Fibroblast of the aortic adventitia (primary cell): ENCODE data around the gene C3orf18. TPM values are rescaled to one million over a fixed set of nuclear protein-coding genes. Genes with fewer than 3 reads are reported as not detected.

Source experiments
- DNase-seq: peaks from one replicate; pipeline ENCODE4 v3.0.0-alpha.2; 2010; ENCODE audit warnings: low read depth
- H3K4me3 ChIP-seq: 2 replicates; pipeline ENCODE4 v1.5.1; 2011; ENCODE audit warnings: low read depth, mild to moderate bottlenecking, control low read depth, low read length, moderate library complexity
- total RNA-seq: library from RNA; depleted of rRNA; stranded (reverse); fragments of >200 nt; gene quantifications from 2 replicates; pipeline ENCODE4 v1.2.3, GENCODE V29; 2012; ENCODE audit warnings: low replicate concordance
- TF ChIP-seq, protein P1 (sequence below): IDR thresholded peaks from 2 replicates; pipeline ENCODE4 v1.5.1; 2011; ENCODE audit warnings: mild to moderate bottlenecking, low read length, control low read depth, inconsistent platforms; ENCODE audit not compliant: insufficient read depth

C3orf18 gene
- total RNA-seq, 1 donor: 13.3 TPM

GRCh38 chr3:50602595-50603191 is 35.1 kb upstream of the C3orf18 start:
- no peak overlapping the region for H3K4me3 ChIP-seq
- no peak for DNase-seq
- TF ChIP-seq, protein P1, sequence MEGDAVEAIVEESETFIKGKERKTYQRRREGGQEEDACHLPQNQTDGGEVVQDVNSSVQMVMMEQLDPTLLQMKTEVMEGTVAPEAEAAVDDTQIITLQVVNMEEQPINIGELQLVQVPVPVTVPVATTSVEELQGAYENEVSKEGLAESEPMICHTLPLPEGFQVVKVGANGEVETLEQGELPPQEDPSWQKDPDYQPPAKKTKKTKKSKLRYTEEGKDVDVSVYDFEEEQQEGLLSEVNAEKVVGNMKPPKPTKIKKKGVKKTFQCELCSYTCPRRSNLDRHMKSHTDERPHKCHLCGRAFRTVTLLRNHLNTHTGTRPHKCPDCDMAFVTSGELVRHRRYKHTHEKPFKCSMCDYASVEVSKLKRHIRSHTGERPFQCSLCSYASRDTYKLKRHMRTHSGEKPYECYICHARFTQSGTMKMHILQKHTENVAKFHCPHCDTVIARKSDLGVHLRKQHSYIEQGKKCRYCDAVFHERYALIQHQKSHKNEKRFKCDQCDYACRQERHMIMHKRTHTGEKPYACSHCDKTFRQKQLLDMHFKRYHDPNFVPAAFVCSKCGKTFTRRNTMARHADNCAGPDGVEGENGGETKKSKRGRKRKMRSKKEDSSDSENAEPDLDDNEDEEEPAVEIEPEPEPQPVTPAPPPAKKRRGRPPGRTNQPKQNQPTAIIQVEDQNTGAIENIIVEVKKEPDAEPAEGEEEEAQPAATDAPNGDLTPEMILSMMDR: no peak

DNA sequence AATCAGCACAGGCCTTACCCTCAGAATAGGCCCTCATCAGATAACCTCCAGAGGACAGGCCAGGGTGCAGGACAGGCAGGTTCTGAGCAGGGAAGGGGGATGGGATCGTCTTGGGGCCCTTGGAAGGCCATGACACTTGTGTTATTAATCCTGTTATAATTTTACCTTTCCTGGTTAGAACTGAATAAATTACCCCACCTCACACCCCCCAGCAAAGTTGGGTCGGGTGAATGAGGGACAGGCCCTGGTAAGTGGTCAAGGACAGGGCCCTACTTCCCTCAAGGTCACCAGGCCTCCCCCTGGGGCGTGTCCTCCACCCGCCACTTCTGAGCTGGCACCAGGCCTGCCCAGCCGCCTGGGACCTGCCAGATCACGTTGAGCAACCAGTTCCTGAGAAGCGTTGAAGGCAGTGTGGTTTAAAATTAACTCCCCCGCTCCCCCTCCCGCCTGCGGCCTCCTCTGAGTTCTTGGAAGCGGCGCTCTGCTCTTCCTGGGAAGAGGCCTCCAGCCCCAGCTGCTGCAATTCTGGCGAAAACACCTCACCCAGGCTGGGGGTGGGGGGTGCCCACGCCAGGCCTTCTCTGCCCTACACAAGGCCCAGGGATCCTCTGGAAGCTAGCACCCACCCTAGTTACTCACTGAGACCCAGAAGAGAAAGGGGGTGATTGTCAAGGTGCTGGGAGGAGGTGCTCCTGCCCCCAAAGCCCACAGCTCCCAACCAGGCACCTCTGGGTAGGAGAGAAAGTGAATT is 33.5 kb upstream of the C3orf18 start:
- DNase-seq: peak; percentile 97
- TF ChIP-seq, protein P1: no peak
- peak overlapping the region; percentile 7 for H3K4me3 ChIP-seq

DNA sequence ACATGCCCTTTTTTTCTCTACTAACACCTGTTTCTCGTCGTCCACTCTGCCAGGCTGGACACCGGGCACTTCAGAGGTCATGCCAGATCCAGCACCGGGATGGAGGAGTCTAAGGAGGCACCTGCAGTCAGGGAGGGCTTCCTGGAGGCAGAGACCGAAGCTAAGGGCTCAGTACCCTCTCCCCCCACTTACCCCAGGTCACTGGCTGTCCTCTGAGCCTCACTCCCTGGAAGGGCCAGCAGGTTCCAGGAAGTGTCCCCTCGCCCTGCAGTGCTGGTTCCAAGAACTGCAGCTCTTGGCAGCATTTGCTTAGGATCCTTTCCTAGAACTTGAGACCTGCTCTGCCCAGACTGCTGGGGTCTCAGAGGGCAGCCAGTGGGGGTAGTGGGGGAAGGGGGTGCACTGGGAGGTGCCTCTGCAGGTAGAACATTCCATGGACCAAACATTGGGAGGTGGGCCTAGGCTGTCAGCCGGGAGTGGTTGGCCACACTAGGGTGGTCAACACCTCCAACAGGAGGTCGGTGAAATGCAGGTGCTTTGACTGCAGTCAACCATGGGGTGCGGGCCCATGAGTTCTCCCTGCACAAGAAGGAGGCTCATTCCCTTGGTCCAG is 32.7 kb upstream of the C3orf18 start:
- no peak overlapping the region for H3K4me3 ChIP-seq
- TF ChIP-seq, protein P1: no peak
- no peak for DNase-seq

DNA sequence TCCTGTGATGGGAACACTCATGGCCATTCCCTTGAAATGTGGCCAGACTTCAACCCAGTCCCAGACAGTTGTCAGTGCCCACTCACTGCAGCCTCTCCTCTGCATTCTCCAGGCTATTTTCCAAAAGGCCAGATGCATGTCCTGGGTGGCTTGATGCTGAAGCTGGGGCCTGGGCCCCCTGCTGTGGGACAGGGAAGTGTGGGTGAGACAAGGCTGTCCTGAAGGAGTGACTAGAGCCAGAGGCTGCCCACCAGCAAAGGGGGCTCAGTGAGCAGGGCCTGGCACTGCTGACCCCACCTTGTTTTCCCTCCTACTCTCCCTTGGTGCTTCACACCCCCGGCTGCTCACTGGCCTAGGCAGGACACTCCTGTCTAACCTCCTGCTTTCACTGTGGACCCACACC is 32.2 kb upstream of the C3orf18 start:
- no peak overlapping the region for H3K4me3 ChIP-seq
- no peak for DNase-seq
- TF ChIP-seq, protein P1: no peak

GRCh38 chr3:50599115-50599715 is 31.7 kb upstream of the C3orf18 start:
- DNase-seq: no peak
- H3K4me3 ChIP-seq: no peak overlapping the region
- TF ChIP-seq, protein P1: no peak

DNA sequence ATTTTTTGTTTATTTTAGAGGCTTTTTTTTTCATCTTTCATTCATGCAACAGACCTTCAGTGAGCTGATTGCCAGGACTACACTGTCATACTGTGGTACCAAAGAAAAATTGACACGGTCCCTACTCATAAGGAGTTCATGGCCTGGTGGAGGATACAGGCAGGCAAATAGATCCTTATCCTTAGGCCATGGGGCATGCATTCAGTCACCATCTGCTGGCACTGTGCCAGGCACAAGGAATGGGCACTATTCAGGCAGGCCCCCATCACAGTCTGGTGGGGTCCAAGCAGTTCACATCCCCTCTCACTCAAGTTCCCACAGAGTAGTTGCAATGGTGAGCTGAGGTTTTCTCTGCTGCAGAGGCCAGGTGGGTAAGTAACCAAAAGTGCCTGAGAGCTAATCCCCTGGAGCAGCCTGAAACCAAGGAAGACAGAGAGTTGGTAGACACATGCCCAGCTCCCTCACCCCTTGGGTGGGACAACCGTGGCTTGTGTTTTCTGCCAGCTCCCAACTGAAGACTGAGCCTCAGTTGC is 26.8 kb upstream of the C3orf18 start:
- no peak for DNase-seq
- no peak overlapping the region for H3K4me3 ChIP-seq
- TF ChIP-seq, protein P1: no peak
